ENCODE data around the gene SAMD5.
"Not testable (repeated sequence)": the region's sequence is repeated elsewhere in the genome, so short reads cannot be mapped to it uniquely, and the experiment has no call there.

The SAMD5 gene

GRCh38 chr6:147528511-147529145, 20.1 kb downstream of the SAMD5 start:
- peak; percentile 6 for DNase-seq

GRCh38 chr6:147530132-147531060, 21.9 kb downstream of the SAMD5 start:
- no peak for DNase-seq

DNA sequence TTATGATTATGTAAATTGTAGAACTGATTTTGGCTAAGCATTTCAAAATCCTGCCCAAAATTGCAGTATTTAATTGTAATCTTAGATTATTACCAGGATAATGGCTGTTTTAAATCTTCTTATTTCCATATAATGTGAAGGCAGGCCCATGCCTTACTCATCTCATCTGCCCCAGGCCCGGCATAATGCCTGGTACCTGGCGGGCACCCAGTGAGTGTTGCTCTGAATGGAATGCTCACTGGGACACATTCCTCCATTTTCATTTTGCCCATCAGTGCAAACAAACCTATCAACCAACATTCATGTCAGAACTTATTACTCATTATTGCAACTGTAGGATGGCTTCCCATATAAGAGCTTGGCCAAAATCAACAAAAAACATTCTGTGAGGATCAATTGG, 22.8 kb downstream of the SAMD5 start:
- no peak for DNase-seq

GRCh38 chr6:147534116-147534860, 25.8 kb downstream of the SAMD5 start:
- no peak for DNase-seq

GRCh38 chr6:147538821-147539220, 30.3 kb downstream of the SAMD5 start:
- DNase-seq = no peak

DNA sequence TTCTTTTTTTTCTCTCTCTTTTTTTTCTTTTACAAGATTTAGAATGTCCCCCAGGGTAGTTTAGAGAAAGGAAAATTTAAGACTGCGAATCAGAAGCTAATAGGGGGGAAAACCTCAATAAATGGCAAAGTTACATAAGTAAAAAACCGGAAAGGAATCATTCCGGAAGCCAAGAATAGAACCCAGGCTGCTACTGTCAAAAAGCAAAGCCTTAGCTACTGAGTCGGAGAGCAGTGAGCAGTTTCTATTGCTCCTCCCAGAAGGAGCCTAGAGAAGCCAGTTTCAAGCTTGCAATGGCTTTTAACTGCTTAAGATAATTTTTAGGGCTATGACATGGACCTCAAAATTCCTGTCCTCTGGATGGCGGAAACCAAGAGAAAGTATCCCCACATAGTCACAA, 31.6 kb downstream of the SAMD5 start:
- no peak for DNase-seq

DNA sequence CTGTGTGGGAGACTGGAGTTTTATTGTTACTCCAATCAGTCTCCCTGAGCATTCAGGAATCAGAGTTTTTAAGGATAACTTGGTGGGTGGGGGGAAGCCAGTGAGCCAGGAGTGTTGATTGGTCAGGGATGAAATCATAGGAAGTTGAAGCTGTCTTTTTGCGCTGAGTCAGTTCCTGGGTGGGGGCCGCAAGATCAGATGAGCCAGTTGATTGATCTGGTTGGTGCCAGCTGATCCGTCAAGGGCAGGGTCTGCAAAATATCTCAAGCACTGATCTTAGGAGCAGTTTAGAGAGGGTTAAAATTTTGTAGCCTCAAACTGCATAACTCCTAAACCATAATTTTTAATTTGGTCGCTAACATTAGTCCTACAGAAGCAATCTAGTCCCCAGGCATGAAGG, 33.9 kb downstream of the SAMD5 start:
- DNase-seq = not testable (repeated sequence)

GRCh38 chr6:147544420-147544819, 35.9 kb downstream of the SAMD5 start:
- DNase-seq = no peak

- no peak for DNase-seq
These were observed 38.2 kb downstream of the SAMD5 start for GRCh38 chr6:147546501-147547368.

GRCh38 chr6:147547369-147547902, 38.9 kb downstream of the SAMD5 start:
- DNase-seq = no peak

DNA sequence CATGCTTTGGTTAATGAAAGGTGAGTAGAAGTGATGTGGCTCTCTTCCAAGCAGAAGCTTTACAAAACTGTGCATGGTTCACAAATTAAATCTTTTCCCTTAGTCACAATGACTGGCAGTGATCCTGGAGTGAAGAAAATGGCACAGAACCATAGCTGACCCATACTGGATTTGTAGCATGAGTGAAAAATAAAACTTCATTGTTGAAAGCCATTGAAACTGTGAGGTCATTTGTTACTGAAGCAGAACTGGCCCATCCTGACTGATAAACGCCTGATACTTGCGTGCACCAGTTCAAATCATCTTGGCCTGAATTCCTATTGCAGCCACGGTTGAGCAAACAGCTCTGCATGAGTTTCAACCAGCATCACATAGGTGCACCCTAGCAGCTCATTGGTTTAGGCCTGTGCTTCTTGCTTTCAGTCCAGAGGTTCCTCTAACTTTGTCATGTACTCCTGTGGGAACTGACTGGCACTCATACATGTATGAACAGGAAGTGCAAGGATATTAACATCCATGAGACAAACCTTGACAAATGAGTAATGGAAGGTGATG, 40.5 kb downstream of the SAMD5 start:
- no peak for DNase-seq

- no peak for DNase-seq
These were observed 41.0 kb downstream of the SAMD5 start for GRCh38 chr6:147549531-147549930.

- DNase-seq = no peak
These were observed 43.5 kb downstream of the SAMD5 start for GRCh38 chr6:147551976-147552375.

- no peak for DNase-seq
These were observed 44.6 kb downstream of the SAMD5 start for GRCh38 chr6:147553099-147553498.

GRCh38 chr6:147554281-147554680, 45.8 kb downstream of the SAMD5 start:
- no peak for DNase-seq

DNA sequence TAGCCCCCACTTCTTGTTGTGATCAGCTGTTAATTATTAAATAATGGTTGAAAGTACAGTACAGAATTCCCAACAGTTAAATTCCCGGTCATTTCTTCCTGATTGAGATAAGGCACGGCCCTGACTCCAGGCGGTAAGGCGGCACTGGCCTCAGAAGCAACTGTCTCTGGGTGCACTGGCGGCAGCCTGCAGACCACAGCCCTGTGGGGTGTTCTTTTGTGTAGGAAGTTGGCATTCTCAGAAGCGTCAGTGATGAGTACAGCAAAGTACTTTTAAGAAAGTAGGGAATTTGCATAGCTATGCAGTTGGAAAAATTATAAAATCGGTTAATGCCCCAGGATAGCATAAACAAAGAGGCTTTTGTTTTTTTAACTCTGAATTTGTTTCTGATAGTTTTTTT, 50.5 kb downstream of the SAMD5 start:
- no peak for DNase-seq

GRCh38 chr6:147560670-147561069, 52.2 kb downstream of the SAMD5 start:
- no peak for DNase-seq

DNA sequence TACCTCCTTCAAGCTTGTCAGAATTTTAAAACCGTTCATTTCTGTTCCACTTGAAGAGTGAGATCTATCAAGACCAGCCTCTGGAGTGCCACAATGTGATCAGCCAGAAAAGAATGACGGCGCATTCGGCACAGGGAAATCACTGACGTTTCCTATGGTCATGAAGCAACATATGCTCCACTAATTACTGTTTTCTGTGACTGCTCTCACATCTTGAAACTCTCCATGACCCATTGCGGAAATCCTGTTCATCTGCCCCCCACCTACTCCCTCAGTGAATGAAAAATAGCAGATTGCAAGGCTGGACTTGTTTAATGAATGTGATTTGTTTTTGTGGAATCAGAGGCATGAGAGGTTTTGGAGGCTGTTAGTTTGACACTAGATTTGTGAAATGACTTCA, 53.2 kb downstream of the SAMD5 start:
- no peak for DNase-seq

DNA sequence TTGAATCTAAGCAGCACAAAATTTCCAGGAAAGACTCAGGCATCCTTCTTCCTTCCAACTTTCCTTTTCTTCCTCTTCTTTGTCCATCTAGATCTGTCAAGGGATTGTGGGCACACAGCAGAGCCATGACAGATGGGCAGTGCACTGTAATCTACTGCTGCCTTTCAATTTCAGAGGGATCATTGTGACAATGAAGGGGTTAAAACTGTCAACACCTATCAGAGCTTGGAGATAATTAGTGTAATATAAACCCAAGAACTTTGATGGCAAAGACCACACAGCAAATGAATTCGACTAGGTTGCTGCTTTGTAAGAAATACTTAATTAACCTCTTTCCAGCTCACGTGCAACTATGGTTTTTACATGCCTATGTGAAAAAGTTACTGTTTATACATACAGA, 55.0 kb downstream of the SAMD5 start:
- DNase-seq = no peak

- DNase-seq = peak; percentile 8
These were observed 56.1 kb downstream of the SAMD5 start for GRCh38 chr6:147564556-147564955.

GRCh38 chr6:147566244-147566898, 57.9 kb downstream of the SAMD5 start:
- DNase-seq = no peak
